ENCODE measurements around the gene GPC2.
"Not testable (repeated sequence)": the region's sequence is repeated elsewhere in the genome, so short reads cannot be mapped to it uniquely, and the experiment has no call there.

The GPC2 gene

GRCh38 chr7:100177045-100178001 lies at the start of gene GPC2, which contains the start of gene STAG3:
GPC2 (minus strand) TSS chr7:100177381; CDS start chr7:100177199, 182 bp downstream.
STAG3 (plus strand) TSS chr7:100177918; CDS start chr7:100180557, 2,639 bp downstream.
- peak; percentile 98 for DNase-seq (ENCODE audit: low spot score)
- no peak for TF ChIP-seq CTCF (IDR thresholded peaks at IDR 0.05; ENCODE audit: borderline replicate concordance, control extremely low read depth, extremely low read depth, insufficient read depth, missing control alignments)
- in situ Hi-C loops (cut with MboI; ENCODE audit: low sequenced_read_pairs, unreplicated experiment), result no loop called here

- in situ Hi-C loops (cut with MboI; ENCODE audit: low sequenced_read_pairs, unreplicated experiment); DNase-seq (ENCODE audit: low spot score): not testable (repeated sequence)
Measured at GRCh38 chr7:100224891-100225290, 47.7 kb upstream of the GPC2 start.

- DNase-seq (ENCODE audit: low spot score); in situ Hi-C loops (cut with MboI; ENCODE audit: low sequenced_read_pairs, unreplicated experiment): not testable (repeated sequence)
Measured at GRCh38 chr7:100223376-100223927, 46.3 kb upstream of the GPC2 start.

GRCh38 chr7:100222445-100223132 lies 45.4 kb upstream of the GPC2 start:
- DNase-seq (ENCODE audit: low spot score), result no peak
- no peak for TF ChIP-seq CTCF (IDR thresholded peaks at IDR 0.05; ENCODE audit: borderline replicate concordance, control extremely low read depth, extremely low read depth, insufficient read depth, missing control alignments)
- in situ Hi-C loops (cut with MboI; ENCODE audit: low sequenced_read_pairs, unreplicated experiment), result no loop called here

GRCh38 chr7:100221767-100222444 lies 44.7 kb upstream of the GPC2 start:
- TF ChIP-seq CTCF (IDR thresholded peaks at IDR 0.05; ENCODE audit: borderline replicate concordance, control extremely low read depth, extremely low read depth, insufficient read depth, missing control alignments), result no peak
- in situ Hi-C loops (cut with MboI; ENCODE audit: low sequenced_read_pairs, unreplicated experiment), result no loop called here
- peak; percentile 51 for DNase-seq (ENCODE audit: low spot score)

GRCh38 chr7:100221231-100221718 lies 44.1 kb upstream of the GPC2 start:
- peak; percentile 84 for DNase-seq (ENCODE audit: low spot score)
- no peak for TF ChIP-seq CTCF (IDR thresholded peaks at IDR 0.05; ENCODE audit: borderline replicate concordance, control extremely low read depth, extremely low read depth, insufficient read depth, missing control alignments)
- in situ Hi-C loops (cut with MboI; ENCODE audit: low sequenced_read_pairs, unreplicated experiment), result no loop called here

GRCh38 chr7:100220586-100221230 lies 43.5 kb upstream of the GPC2 start:
- no peak for DNase-seq (ENCODE audit: low spot score)
- in situ Hi-C loops (cut with MboI; ENCODE audit: low sequenced_read_pairs, unreplicated experiment), result no loop called here
- no peak for TF ChIP-seq CTCF (IDR thresholded peaks at IDR 0.05; ENCODE audit: borderline replicate concordance, control extremely low read depth, extremely low read depth, insufficient read depth, missing control alignments)

GRCh38 chr7:100219801-100220585 lies 42.8 kb upstream of the GPC2 start, which contains the start of gene PVRIG:
PVRIG (plus strand) TSS chr7:100219949; CDS start chr7:100219971, 22 bp downstream.
- in situ Hi-C loops (cut with MboI; ENCODE audit: low sequenced_read_pairs, unreplicated experiment); DNase-seq (ENCODE audit: low spot score): not testable (repeated sequence)
